ENCODE measurements around the gene CFAP210. TPM values are rescaled to one million over a fixed set of nuclear protein-coding genes. Genes with fewer than 3 reads are reported as not detected.
A peak's percentile ranks its signal among the peaks of the same experiment; 100 is the strongest.
"Not testable (repeated sequence)": the region's sequence is repeated elsewhere in the genome, so short reads cannot be mapped to it uniquely, and the experiment has no call there.

Gene CFAP210
- polyA plus RNA-seq, 1 donor = 0.33 TPM

GRCh38 chr2:169712791-169713227 lies 18.6 kb upstream of the CFAP210 start:
- no peak for DNase-seq (ENCODE audit: low read depth)

- DNase-seq (ENCODE audit: low read depth) = no peak
Measured at GRCh38 chr2:169711751-169712509, 17.7 kb upstream of the CFAP210 start.

- DNase-seq (ENCODE audit: low read depth) = no peak
Measured at GRCh38 chr2:169709981-169710380, 15.8 kb upstream of the CFAP210 start.

GRCh38 chr2:169709331-169709730 lies 15.1 kb upstream of the CFAP210 start:
- DNase-seq (ENCODE audit: low read depth) = no peak

- DNase-seq (ENCODE audit: low read depth) = no peak
Measured at GRCh38 chr2:169707626-169708025, 13.4 kb upstream of the CFAP210 start.

GRCh38 chr2:169705927-169706326 lies 11.7 kb upstream of the CFAP210 start:
- DNase-seq (ENCODE audit: low read depth) = no peak

GRCh38 chr2:169704160-169704708 lies 10.0 kb upstream of the CFAP210 start:
- no peak for DNase-seq (ENCODE audit: low read depth)

GRCh38 chr2:169702996-169703395 lies 8.8 kb upstream of the CFAP210 start:
- peak; percentile 77 for DNase-seq (ENCODE audit: low read depth)

- not testable (repeated sequence) for DNase-seq (ENCODE audit: low read depth)
Measured at GRCh38 chr2:169699173-169699572, 5.0 kb upstream of the CFAP210 start.

- no peak for DNase-seq (ENCODE audit: low read depth)
Measured at GRCh38 chr2:169696381-169696780, 2.2 kb upstream of the CFAP210 start.

GRCh38 chr2:169694894-169695260 lies 672 bp upstream of the CFAP210 start:
- DNase-seq (ENCODE audit: low read depth) = no peak

GRCh38 chr2:169693360-169693759 lies 845 bp downstream of the CFAP210 start:
- no peak for DNase-seq (ENCODE audit: low read depth)

- no peak for DNase-seq (ENCODE audit: low read depth)
Measured at GRCh38 chr2:169692718-169693117, 1.5 kb downstream of the CFAP210 start.

GRCh38 chr2:169690958-169691357 lies 3.2 kb downstream of the CFAP210 start:
- DNase-seq (ENCODE audit: low read depth) = no peak

GRCh38 chr2:169687943-169688342 lies 6.3 kb downstream of the CFAP210 start:
- not testable (repeated sequence) for DNase-seq (ENCODE audit: low read depth)

GRCh38 chr2:169686825-169687224 lies 7.4 kb downstream of the CFAP210 start:
- DNase-seq (ENCODE audit: low read depth) = not testable (repeated sequence)

- not testable (repeated sequence) for DNase-seq (ENCODE audit: low read depth)
Measured at GRCh38 chr2:169684712-169685111, 9.5 kb downstream of the CFAP210 start.

GRCh38 chr2:169684135-169684565 lies 10.1 kb downstream of the CFAP210 start:
- no peak for DNase-seq (ENCODE audit: low read depth)

- no peak for DNase-seq (ENCODE audit: low read depth)
Measured at GRCh38 chr2:169683425-169684134, 10.6 kb downstream of the CFAP210 start.

GRCh38 chr2:169683054-169683424 lies 11.2 kb downstream of the CFAP210 start:
- no peak for DNase-seq (ENCODE audit: low read depth)

- DNase-seq (ENCODE audit: low read depth) = no peak
Measured at GRCh38 chr2:169676850-169677249, 17.4 kb downstream of the CFAP210 start.

- DNase-seq (ENCODE audit: low read depth) = no peak
Measured at GRCh38 chr2:169676357-169676756, 17.8 kb downstream of the CFAP210 start.

GRCh38 chr2:169673921-169674320 lies 20.3 kb downstream of the CFAP210 start:
- DNase-seq (ENCODE audit: low read depth) = no peak

Data from forelimb muscle (tissue), 1 donor.